ENCODE measurements around the gene TMCC2. TPM values are rescaled to one million over a fixed set of nuclear protein-coding genes. Genes with fewer than 3 reads are reported as not detected.
A peak's percentile ranks its signal among the peaks of the same experiment; 100 is the strongest.
"Not testable (repeated sequence)": the region's sequence is repeated elsewhere in the genome, so short reads cannot be mapped to it uniquely, and the experiment has no call there.

Gene TMCC2
- polyA plus RNA-seq, 3 donors from 2014 or later = 0.50 to 1.1 TPM; not detected in 1

- Mint-ChIP-seq H3K4me1 (peaks cover 54 to 80% of the 10 kb centered on the region in 2 donors), H3K4me3 (no peak overlapping the region), H3K36me3 (no peaks in the 10 kb centered on the region), H3K27me3 (ENCODE audit: low read depth in 3 of 3) (peaks cover 1 to 5% (median 1%) of the 10 kb centered on the region in 3 donors), H3K27ac (peak overlapping the region in 3 of 6 donors; percentile 7 to 27 (median 24)), H3K9me3 (no peaks in the 10 kb centered on the region)
- DNase-seq = no peak
Observed at GRCh38 chr1:205293350-205294074, 65.8 kb downstream of the TMCC2 start.

- no peak for DNase-seq
- H3K4me1 Mint-ChIP-seq = peaks cover 50 to 76% of the 10 kb centered on the region in 2 donors
- peak overlapping the region in 1 of 5 donors; percentile 13 for H3K4me3 Mint-ChIP-seq
- peak overlapping the region in 2 of 6 donors; percentile 8 to 66 for H3K27ac Mint-ChIP-seq
- no peaks in the 10 kb centered on the region for H3K27me3 Mint-ChIP-seq (ENCODE audit: low read depth in 3 of 3)
- no peaks in the 10 kb centered on the region for H3K36me3 Mint-ChIP-seq
- H3K9me3 Mint-ChIP-seq = no peaks in the 10 kb centered on the region
Observed at GRCh38 chr1:205294175-205294917, 66.6 kb downstream of the TMCC2 start.

- Mint-ChIP-seq H3K4me1 (peaks cover 48 to 71% of the 10 kb centered on the region in 2 donors), H3K4me3 (no peak overlapping the region), H3K36me3 (no peaks in the 10 kb centered on the region), H3K9me3 (no peaks in the 10 kb centered on the region), H3K27ac (peak overlapping the region in 1 of 6 donors; percentile 66), H3K27me3 (ENCODE audit: low read depth in 3 of 3) (no peaks in the 10 kb centered on the region)
- no peak for DNase-seq
Observed at GRCh38 chr1:205294934-205295333, 67.2 kb downstream of the TMCC2 start.

DNA sequence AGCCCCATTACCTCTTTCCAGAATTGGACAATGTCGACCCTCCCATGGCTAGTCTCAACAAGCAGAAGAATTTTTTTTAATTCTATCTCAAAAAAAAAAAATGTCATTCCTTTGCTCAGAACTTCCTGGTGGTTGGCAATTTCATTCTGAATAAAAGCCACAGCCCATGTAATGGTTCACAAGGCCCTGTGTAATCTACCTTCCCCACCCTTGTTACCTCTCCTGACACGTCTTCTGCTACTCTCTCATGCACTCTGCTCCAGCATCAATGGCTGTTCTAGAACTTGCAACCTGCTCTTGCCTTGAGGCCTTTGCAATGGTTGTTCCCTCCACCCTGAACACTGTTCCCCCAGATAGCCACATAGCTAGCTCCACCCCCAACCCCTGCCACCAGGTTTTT, 68.4 kb downstream of the TMCC2 start:
- Mint-ChIP-seq H3K36me3 (peaks cover 0 to 4% (median 0%) of the 10 kb centered on the region in 3 donors), H3K9me3 (no peaks in the 10 kb centered on the region), H3K4me1 (peaks cover 48 to 68% of the 10 kb centered on the region in 2 donors), H3K27ac (peak overlapping the region in 2 of 6 donors; percentile 28 to 31), H3K27me3 (ENCODE audit: low read depth in 3 of 3) (peaks cover 0 to 1% (median 0%) of the 10 kb centered on the region in 3 donors), H3K4me3 (no peak overlapping the region)
- no peak for DNase-seq

DNA sequence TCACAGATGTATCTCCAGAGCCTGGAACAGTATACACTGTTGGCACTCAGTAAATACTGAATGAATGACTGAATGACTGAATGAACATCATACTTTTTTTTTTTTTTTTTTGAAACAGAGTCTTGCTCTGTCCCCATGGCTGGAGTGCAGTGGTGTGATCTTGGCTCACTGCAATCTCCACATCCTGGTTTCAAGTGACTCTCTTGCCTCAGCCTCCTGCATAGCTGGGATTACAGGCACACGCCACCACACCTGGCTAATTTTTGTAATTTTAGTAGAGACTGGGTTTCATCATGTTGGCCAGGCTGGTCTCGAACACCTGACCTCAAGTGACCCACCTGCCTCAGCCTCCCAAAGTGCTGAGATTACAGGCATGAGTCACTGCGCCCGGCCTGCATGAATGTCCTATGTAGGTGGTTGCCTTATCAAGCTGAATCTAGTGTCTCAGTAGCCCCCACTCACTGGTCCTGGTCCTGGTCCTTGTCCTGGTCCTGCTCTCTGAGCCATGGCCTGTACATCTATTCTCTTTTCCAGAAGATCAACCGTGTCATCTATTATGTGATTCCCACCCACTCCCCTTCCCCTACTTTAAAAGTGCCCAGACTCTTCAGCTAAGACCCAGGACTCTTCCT, 69.9 kb downstream of the TMCC2 start:
- not testable (repeated sequence) for DNase-seq; H3K27me3 Mint-ChIP-seq (ENCODE audit: low read depth in 3 of 3); H3K4me3 Mint-ChIP-seq; H3K9me3 Mint-ChIP-seq
- Mint-ChIP-seq H3K36me3 (peaks cover 6 to 11% (median 6%) of the 10 kb centered on the region in 3 donors), H3K4me1 (peaks cover 51 to 61% of the 10 kb centered on the region in 2 donors), H3K27ac (peak overlapping the region in 1 of 6 donors; percentile 25)

- Mint-ChIP-seq H3K4me3 (no peak overlapping the region), H3K27ac (peak overlapping the region in 1 of 6 donors; percentile 26), H3K4me1 (peaks cover 44 to 54% of the 10 kb centered on the region in 2 donors), H3K27me3 (ENCODE audit: low read depth in 3 of 3) (peaks cover 0 to 2% (median 1%) of the 10 kb centered on the region in 3 donors), H3K36me3 (peaks cover 6 to 14% (median 6%) of the 10 kb centered on the region in 3 donors), H3K9me3 (no peaks in the 10 kb centered on the region)
- DNase-seq = no peak
Observed at GRCh38 chr1:205298191-205298994, 70.6 kb downstream of the TMCC2 start.

GRCh38 chr1:205300149-205300548, 72.4 kb downstream of the TMCC2 start:
- DNase-seq = no peak
- Mint-ChIP-seq H3K4me1 (peaks cover 42 to 48% of the 10 kb centered on the region in 2 donors), H3K36me3 (peaks cover 13 to 24% (median 14%) of the 10 kb centered on the region in 3 donors), H3K9me3 (no peaks in the 10 kb centered on the region), H3K27me3 (ENCODE audit: low read depth in 3 of 3) (peaks cover 1 to 2% (median 2%) of the 10 kb centered on the region in 3 donors), H3K27ac (peak overlapping the region in 2 of 6 donors; percentile 36 to 62), H3K4me3 (no peak overlapping the region)

GRCh38 chr1:205301205-205301821, 73.6 kb downstream of the TMCC2 start:
- DNase-seq = no peak
- H3K9me3 Mint-ChIP-seq = no peaks in the 10 kb centered on the region
- no peak overlapping the region for H3K4me3 Mint-ChIP-seq
- H3K27ac Mint-ChIP-seq = peak overlapping the region in 1 of 6 donors; percentile 29
- H3K4me1 Mint-ChIP-seq = peaks cover 36 to 44% of the 10 kb centered on the region in 2 donors
- H3K27me3 Mint-ChIP-seq (ENCODE audit: low read depth in 3 of 3) = peaks cover 1 to 2% (median 2%) of the 10 kb centered on the region in 3 donors
- peaks cover 18 to 32% (median 20%) of the 10 kb centered on the region in 3 donors for H3K36me3 Mint-ChIP-seq

DNA sequence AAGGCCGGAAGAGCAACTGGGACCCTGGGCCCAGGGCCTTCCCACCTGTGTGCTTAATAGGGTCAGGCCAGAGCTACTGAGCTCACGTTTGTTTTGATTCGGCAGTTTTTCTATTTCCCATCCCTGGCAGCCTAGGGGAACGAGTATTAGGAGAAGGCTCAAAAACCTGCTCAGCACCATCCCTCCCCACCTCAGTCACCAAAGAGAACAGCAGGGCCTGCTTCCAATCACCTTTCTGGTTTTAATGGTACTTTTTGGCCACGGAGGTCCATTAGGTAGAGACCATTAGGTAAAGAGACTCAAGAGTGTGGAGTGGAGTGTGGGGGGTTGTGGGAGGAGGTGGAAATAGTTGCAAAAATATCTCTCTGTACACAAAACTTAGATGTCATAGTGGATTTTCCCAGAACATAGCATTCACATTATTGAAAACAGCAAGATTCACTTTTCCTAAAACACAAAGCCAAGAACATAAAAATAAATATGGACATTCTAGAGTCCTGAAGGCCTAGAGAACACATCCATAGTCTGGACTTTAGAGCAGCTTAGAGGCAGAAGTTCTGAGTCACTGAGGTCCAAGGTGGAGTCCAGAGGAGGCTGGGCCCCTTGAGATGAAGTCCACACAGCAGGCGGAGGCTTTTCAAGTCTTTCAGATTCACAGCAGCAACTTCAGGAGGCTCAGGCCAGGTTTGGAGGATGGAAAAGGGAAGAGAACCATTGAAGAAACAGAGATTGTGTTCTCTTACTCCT, 74.3 kb downstream of the TMCC2 start:
- Mint-ChIP-seq H3K27me3 (ENCODE audit: low read depth in 3 of 3) (peaks cover 1 to 2% (median 2%) of the 10 kb centered on the region in 3 donors), H3K27ac (peak overlapping the region in 4 of 6 donors; percentile 2 to 61 (median 24)), H3K4me3 (no peak overlapping the region), H3K4me1 (peaks cover 31 to 44% of the 10 kb centered on the region in 2 donors), H3K9me3 (no peaks in the 10 kb centered on the region), H3K36me3 (peaks cover 18 to 40% (median 20%) of the 10 kb centered on the region in 3 donors)
- DNase-seq = no peak

DNA sequence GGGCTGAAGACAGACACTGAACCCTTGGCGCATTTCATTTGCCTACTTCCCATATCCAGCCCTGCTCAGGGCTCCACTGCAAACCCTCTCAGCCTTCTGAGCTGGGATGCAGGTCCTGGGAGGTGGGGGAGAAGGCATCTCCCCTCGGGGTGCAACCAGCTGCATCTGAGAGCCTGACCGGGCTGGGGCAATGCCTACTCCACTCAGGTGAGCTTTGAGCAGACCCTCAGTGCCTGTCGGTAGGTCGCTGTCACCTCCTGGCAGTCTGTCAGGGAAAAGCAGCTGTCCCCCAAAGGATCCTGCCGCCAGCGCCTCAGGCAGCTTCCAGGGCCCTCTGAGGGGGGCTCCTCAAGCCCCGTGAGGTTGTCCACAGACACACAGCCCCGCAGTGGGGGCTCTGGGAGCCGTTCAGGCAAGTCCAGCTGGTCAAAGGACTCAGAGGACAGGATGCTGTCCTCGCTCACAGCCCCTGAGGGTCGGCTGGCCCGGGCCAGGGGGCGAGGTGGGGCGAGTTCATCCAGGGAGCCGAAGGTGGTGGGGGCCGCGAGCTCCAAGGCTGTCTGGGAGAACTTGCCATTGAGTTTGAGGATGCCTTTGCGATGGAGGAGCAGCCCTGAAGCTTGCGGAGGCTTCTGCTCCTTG, 75.6 kb downstream of the TMCC2 start:
- H3K4me1 Mint-ChIP-seq = peaks cover 20 to 42% of the 10 kb centered on the region in 2 donors
- H3K36me3 Mint-ChIP-seq = peaks cover 18 to 51% (median 26%) of the 10 kb centered on the region in 3 donors
- H3K4me3 Mint-ChIP-seq = no peak overlapping the region
- DNase-seq = no peak
- no peaks in the 10 kb centered on the region for H3K9me3 Mint-ChIP-seq
- H3K27me3 Mint-ChIP-seq (ENCODE audit: low read depth in 3 of 3) = peaks cover 1 to 2% (median 2%) of the 10 kb centered on the region in 3 donors
- no peak overlapping the region for H3K27ac Mint-ChIP-seq

DNA sequence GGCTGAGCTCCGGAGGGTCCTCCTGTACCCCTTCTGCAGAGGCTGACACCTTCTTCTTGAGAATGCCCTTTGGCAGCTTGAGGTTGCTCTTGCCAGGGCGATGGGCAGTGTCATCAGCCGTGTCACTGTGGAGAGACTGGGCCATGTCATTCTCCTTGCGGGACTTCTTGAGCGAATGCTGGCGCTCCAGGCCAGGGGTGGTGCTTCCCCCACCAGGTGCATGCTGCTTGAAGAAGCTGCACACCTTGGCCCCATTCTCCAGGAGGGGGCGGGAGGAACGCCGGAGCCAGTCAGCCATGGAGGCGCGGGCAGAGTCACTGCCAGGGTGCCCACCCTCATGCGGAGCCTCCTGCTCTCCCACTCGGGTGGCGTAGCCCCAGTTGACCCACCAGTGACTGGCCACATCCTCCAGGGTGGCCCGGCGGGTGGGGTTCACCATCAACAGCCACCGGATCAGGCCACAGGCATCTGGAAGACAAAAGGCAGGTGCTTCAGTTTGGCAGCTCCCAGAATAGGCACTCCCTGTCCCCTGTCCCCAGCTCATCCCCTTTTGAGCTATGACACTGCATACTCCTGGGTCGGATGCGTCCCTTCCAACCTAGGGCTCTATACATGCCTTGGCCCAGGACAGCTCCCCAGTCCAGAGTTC, 76.4 kb downstream of the TMCC2 start:
- Mint-ChIP-seq H3K4me1 (peaks cover 17 to 36% of the 10 kb centered on the region in 2 donors), H3K36me3 (peaks cover 18 to 59% (median 30%) of the 10 kb centered on the region in 3 donors), H3K27ac (peak overlapping the region in 1 of 6 donors; percentile 63), H3K27me3 (ENCODE audit: low read depth in 3 of 3) (peaks cover 1 to 2% (median 2%) of the 10 kb centered on the region in 3 donors), H3K9me3 (no peaks in the 10 kb centered on the region), H3K4me3 (no peak overlapping the region)
- no peak for DNase-seq
